CD4-positive, alpha-beta memory T cell (primary cell): ENCODE results near the gene TMEM252. TPM values are rescaled to one million over a fixed set of nuclear protein-coding genes. Genes with fewer than 3 reads are reported as not detected.

Experiments used
- CTCF ChIA-PET: fragments of 350-600 bp; sonication (Branson Sonifier 250); formaldehyde crosslinking; loops from one replicate; lab custom pipeline; 2021; ENCODE audit warnings: inconsistent platforms; ENCODE audit not compliant: partially characterized antibody; lab: Charles Lee
- POLR2A ChIA-PET: fragments of 350-600 bp; sonication (Branson Sonifier 250); formaldehyde crosslinking; loops from one replicate; lab custom pipeline; 2021; ENCODE audit not compliant: partially characterized antibody; lab: Charles Lee
- DNase-seq, 5 donors: peaks; one replicate each; pipeline versions ENCODE4 v3.0.0 to v3.0.0-alpha.2; 2020 to 2022; ENCODE audit warnings: mixed read lengths in 1 of 5
- H3K27ac ChIP-seq: one replicate; pipeline ENCODE4 v1.7.0; 2013; ENCODE audit warnings: low read depth, low read length
- H3K27me3 ChIP-seq: 2 replicates; pipeline ENCODE4 v1.7.0; 2013; ENCODE audit warnings: mild to moderate bottlenecking, low read length, moderate library complexity; ENCODE audit not compliant: insufficient read depth
- H3K36me3 ChIP-seq: 2 replicates; pipeline ENCODE4 v1.7.0; 2013; ENCODE audit warnings: mild to moderate bottlenecking, low read length, moderate library complexity; ENCODE audit not compliant: insufficient read depth
- H3K4me1 ChIP-seq: 2 replicates; pipeline ENCODE4 v1.7.0; 2013; ENCODE audit warnings: mild to moderate bottlenecking, low read length, moderate library complexity; ENCODE audit not compliant: insufficient read depth
- H3K4me3 ChIP-seq, 2 donors: one replicate each; pipeline ENCODE4 v1.7.0; 2013; ENCODE audit warnings: low read length in 2 of 2, mild to moderate bottlenecking in 1 of 2
- H3K9me3 ChIP-seq, 2 donors: one replicate each; pipeline ENCODE4 v1.7.0; 2013; ENCODE audit warnings: low read length in 2 of 2, control low read depth in 1 of 2; ENCODE audit not compliant: control insufficient read depth in 1 of 2
- H3K27ac Mint-ChIP-seq, 7 donors: one replicate each; pipeline ENCODE4 v1.8.0; 2020 to 2021; ENCODE audit warnings: mixed read lengths in 7 of 7, mild to moderate bottlenecking in 6 of 7, inconsistent platforms in 3 of 7, moderate library complexity in 3 of 7
- H3K27me3 Mint-ChIP-seq, 2 donors: one replicate each; pipeline ENCODE4 v1.8.0; 2020 to 2021; ENCODE audit warnings: mixed read lengths in 2 of 2
- H3K36me3 Mint-ChIP-seq, 2 donors: one replicate each; pipeline ENCODE4 v1.8.0; 2020 to 2021; ENCODE audit warnings: mixed read lengths in 2 of 2, inconsistent platforms in 1 of 2, mild to moderate bottlenecking in 1 of 2
- H3K4me1 Mint-ChIP-seq, 4 donors: one replicate each; pipeline ENCODE4 v1.8.0; 2020 to 2021; ENCODE audit warnings: mixed read lengths in 4 of 4, mild to moderate bottlenecking in 1 of 4
- H3K4me3 Mint-ChIP-seq, 8 donors: one replicate each; pipeline ENCODE4 v1.8.0; 2020 to 2021; ENCODE audit warnings: mixed read lengths in 8 of 8, mild to moderate bottlenecking in 7 of 8, moderate library complexity in 6 of 8, inconsistent platforms in 3 of 8
- H3K9me3 Mint-ChIP-seq, 8 donors: one replicate each; pipeline ENCODE4 v1.8.0; 2020 to 2021; ENCODE audit warnings: mixed read lengths in 8 of 8, mild to moderate bottlenecking in 5 of 8, inconsistent platforms in 3 of 8, moderate library complexity in 1 of 8
- intact Hi-C: fragments of 100-400 bp; cut with micrococcal nuclease; formaldehyde crosslinking; loops from one replicate; pipeline ENCODE4 v1.15.1; 2023
- polyA plus RNA-seq, 2 donors: library from polyadenylated mRNA; unstranded; fragments of 300-500 nt; fragmentation: Illumina TruSeq; gene quantifications; one replicate each; pipeline ENCODE4 v1.2.3, GENCODE V29; 2021
- total RNA-seq, 2 experiments: library from RNA; stranded (reverse); gene quantifications; one replicate each; pipeline ENCODE4 v1.2.3, GENCODE V29; 2021

The TMEM252 gene
- total and polyA plus RNA-seq, 4 experiments from 2014 or later = not detected

GRCh38 chr9:68574150-68574549 lies 33.5 kb upstream of the TMEM252 start:
- no peak overlapping the region for H3K4me3 Mint-ChIP-seq

GRCh38 chr9:68567565-68567964 lies 26.9 kb upstream of the TMEM252 start:
- H3K27me3 Mint-ChIP-seq = peaks cover 26 to 36% of the 10 kb centered on the region in 2 donors
- no peak overlapping the region for H3K4me3 Mint-ChIP-seq
- Histone ChIP-seq H3K27ac (no peak overlapping the region), H3K4me1 (no peaks in the 10 kb centered on the region), H3K36me3 (no peaks in the 10 kb centered on the region), H3K9me3 (no peaks in the 10 kb centered on the region), H3K27me3 (peaks cover 5% of the 10 kb centered on the region), H3K4me3 (no peak overlapping the region)
- no peaks in the 10 kb centered on the region for H3K4me1 Mint-ChIP-seq
- DNase-seq = no peak
- peaks cover 0 to 12% (median 2%) of the 10 kb centered on the region in 8 donors for H3K9me3 Mint-ChIP-seq
- ChIA-PET CTCF (interaction anchor here (1.0 to 1.8 kb wide), 6 partner anchors 8 to 468 kb away, joined by 3 to 6 read pairs (median 4); partner anchors contain the start of gene FXN), POLR2A (no interaction called here)
- H3K36me3 Mint-ChIP-seq = no peaks in the 10 kb centered on the region
- H3K27ac Mint-ChIP-seq = no peak overlapping the region
- intact Hi-C loops = no loop called here

More at GRCh38 chr9:68574150-68574549, 33.5 kb upstream of the TMEM252 start:
- POLR2A ChIA-PET = no interaction called here
- Mint-ChIP-seq H3K27ac (no peak overlapping the region), H3K27me3 (peaks cover 16 to 21% of the 10 kb centered on the region in 2 donors), H3K36me3 (no peaks in the 10 kb centered on the region), H3K4me1 (no peaks in the 10 kb centered on the region), H3K9me3 (peaks cover 0 to 12% (median 3%) of the 10 kb centered on the region in 8 donors)
- CTCF ChIA-PET = interaction anchor here (1.9 to 2.1 kb wide), 2 partner anchors 9 to 14 kb away, joined by 8 to 11 read pairs; no protein-coding TSS in a partner anchor
- no peak for DNase-seq
- H3K36me3 ChIP-seq = no peaks in the 10 kb centered on the region
- no peak overlapping the region for H3K4me3 ChIP-seq
- intact Hi-C loops = no loop called here
- H3K4me1 ChIP-seq = no peaks in the 10 kb centered on the region
- H3K27ac ChIP-seq = no peak overlapping the region
- H3K9me3 ChIP-seq = no peaks in the 10 kb centered on the region
- no peaks in the 10 kb centered on the region for H3K27me3 ChIP-seq

- Histone ChIP-seq H3K9me3 (no peaks in the 10 kb centered on the region), H3K4me1 (peaks cover 7% of the 10 kb centered on the region), H3K27me3 (peaks cover 9% of the 10 kb centered on the region), H3K27ac (no peak overlapping the region), H3K4me3 (no peak overlapping the region), H3K36me3 (no peaks in the 10 kb centered on the region)
- intact Hi-C loops = no loop called here
- Mint-ChIP-seq H3K27me3 (peaks cover 21 to 31% of the 10 kb centered on the region in 2 donors), H3K9me3 (no peaks in the 10 kb centered on the region), H3K4me3 (no peak overlapping the region), H3K36me3 (no peaks in the 10 kb centered on the region), H3K27ac (no peak overlapping the region), H3K4me1 (peaks cover 0 to 8% (median 5%) of the 10 kb centered on the region in 4 donors)
- no peak for DNase-seq
- POLR2A ChIA-PET = no interaction called here
- CTCF ChIA-PET = interaction anchor here (0.9 kb wide), 1 partner anchor 11 kb away, joined by 5 read pairs; no protein-coding TSS in a partner anchor
Measured at GRCh38 chr9:68562461-68562860, 21.8 kb upstream of the TMEM252 start.

GRCh38 chr9:68560071-68560844 lies 19.6 kb upstream of the TMEM252 start:
- POLR2A ChIA-PET = no interaction called here
- Mint-ChIP-seq H3K27ac (no peak overlapping the region), H3K4me1 (peaks cover 0 to 8% (median 5%) of the 10 kb centered on the region in 4 donors), H3K27me3 (peaks cover 26% of the 10 kb centered on the region in 2 donors), H3K4me3 (peak overlapping the region in 2 of 8 donors; percentile 9 to 11), H3K9me3 (no peaks in the 10 kb centered on the region), H3K36me3 (no peaks in the 10 kb centered on the region)
- CTCF ChIA-PET = interaction anchor here (1.0 to 2.6 kb wide), 14 partner anchors 8 to 496 kb away, joined by 3 to 11 read pairs (median 6); partner anchors contain the start of gene TMEM252
- no peak overlapping the region for H3K4me3 ChIP-seq
- peaks cover 7% of the 10 kb centered on the region for H3K4me1 ChIP-seq
- no peak overlapping the region for H3K27ac ChIP-seq
- intact Hi-C loops = no loop called here
- DNase-seq = peak; percentile 10 to 51 (median 17)
- H3K36me3 ChIP-seq = no peaks in the 10 kb centered on the region
- H3K27me3 ChIP-seq = peaks cover 9% of the 10 kb centered on the region
- H3K9me3 ChIP-seq = no peaks in the 10 kb centered on the region

GRCh38 chr9:68558545-68558944 lies 17.9 kb upstream of the TMEM252 start:
- Mint-ChIP-seq H3K27ac (no peak overlapping the region), H3K27me3 (peaks cover 27% of the 10 kb centered on the region in 2 donors), H3K9me3 (no peaks in the 10 kb centered on the region), H3K4me1 (peaks cover 0 to 8% (median 5%) of the 10 kb centered on the region in 4 donors), H3K4me3 (no peak overlapping the region), H3K36me3 (no peaks in the 10 kb centered on the region)
- peaks cover 9% of the 10 kb centered on the region for H3K27me3 ChIP-seq
- no peaks in the 10 kb centered on the region for H3K36me3 ChIP-seq
- H3K9me3 ChIP-seq = no peaks in the 10 kb centered on the region
- POLR2A ChIA-PET = no interaction called here
- H3K27ac ChIP-seq = no peak overlapping the region
- CTCF ChIA-PET = interaction anchor here (1.5 to 2.6 kb wide), 5 partner anchors 7 to 450 kb away, joined by 5 to 9 read pairs (median 7); no protein-coding TSS in a partner anchor
- DNase-seq = no peak
- intact Hi-C loops = no loop called here
- H3K4me3 ChIP-seq = no peak overlapping the region
- H3K4me1 ChIP-seq = peaks cover 7% of the 10 kb centered on the region

- ChIA-PET CTCF (no interaction called here), POLR2A (no interaction called here)
- H3K27ac Mint-ChIP-seq = no peak overlapping the region
- no peaks in the 10 kb centered on the region for H3K9me3 ChIP-seq
- H3K27ac ChIP-seq = no peak overlapping the region
- DNase-seq = no peak
- intact Hi-C loops = no loop called here
- no peaks in the 10 kb centered on the region for H3K36me3 ChIP-seq
- H3K9me3 Mint-ChIP-seq = no peaks in the 10 kb centered on the region
- no peak overlapping the region for H3K4me3 Mint-ChIP-seq
- no peaks in the 10 kb centered on the region for H3K27me3 ChIP-seq
- H3K4me3 ChIP-seq = no peak overlapping the region
- H3K27me3 Mint-ChIP-seq = peaks cover 12 to 14% of the 10 kb centered on the region in 2 donors
- H3K4me1 ChIP-seq = peaks cover 7% of the 10 kb centered on the region
- no peaks in the 10 kb centered on the region for H3K36me3 Mint-ChIP-seq
- peaks cover 0 to 6% (median 5%) of the 10 kb centered on the region in 4 donors for H3K4me1 Mint-ChIP-seq
Measured at GRCh38 chr9:68555437-68556150, 14.9 kb upstream of the TMEM252 start.
